SW 1271 (cell line): ENCODE measurements around the gene ADCY6.

Experiments used
- DNase-seq, 2 experiments: peaks; one replicate each; lab custom pipeline; 2025; lab: John Stamatoyannopoulos, UW

ADCY6 gene

DNA sequence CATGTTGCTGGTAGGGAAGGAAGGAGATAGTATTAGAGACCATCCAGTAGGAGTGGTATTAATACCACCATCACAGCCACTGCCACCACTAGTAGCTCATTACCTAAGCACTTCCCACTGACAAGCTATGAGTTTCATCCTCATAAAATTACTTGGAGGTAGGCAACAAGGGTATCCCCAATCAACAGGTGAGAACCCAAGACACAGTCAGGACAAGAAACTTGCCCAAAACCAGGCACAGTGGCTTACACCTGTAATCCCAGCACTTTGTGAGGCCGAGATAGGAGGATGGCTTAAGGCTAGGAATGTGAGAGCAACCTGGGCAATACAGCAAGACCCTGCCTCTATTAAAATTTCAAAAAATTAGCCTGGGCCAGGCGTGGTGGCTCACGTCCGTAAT lies 5.5 kb downstream of the ADCY6 start:
- DNase-seq = no peak

- DNase-seq = no peak
These were observed 6.2 kb downstream of the ADCY6 start for GRCh38 chr12:48782457-48783395.

DNA sequence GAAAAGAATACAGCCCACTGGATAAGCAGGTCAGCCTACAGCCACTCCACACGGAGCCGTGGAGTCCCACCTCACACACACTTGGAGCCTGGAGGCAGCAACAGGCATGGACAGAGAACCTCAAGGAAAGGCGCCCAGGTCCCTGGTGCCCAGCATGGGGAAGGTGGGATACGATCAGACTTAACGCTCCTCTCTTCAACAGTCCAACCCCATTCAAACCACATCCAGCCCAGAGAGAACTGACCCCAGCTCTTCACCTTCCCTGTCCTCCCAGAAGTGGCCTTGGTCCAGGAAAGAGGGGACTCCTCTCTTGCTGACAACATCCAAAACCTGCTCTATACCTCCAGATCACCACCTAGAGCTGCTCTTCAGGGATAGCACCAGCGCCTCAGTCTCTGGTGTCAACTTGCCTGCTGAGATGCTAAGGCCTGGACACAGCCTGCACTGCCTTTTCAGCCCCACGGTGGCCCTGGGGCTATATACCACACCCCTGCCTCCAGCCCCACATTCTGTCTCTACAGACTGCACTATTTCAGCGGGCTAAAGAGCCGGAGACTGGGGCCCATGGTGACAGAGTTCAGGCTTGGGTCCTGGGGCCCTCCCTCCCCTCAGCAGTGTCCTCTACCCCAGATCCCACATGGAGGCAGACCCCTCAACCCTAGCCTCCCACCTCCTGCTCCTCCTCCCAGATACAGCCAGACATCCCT lies 7.0 kb downstream of the ADCY6 start:
- DNase-seq = no peak

DNA sequence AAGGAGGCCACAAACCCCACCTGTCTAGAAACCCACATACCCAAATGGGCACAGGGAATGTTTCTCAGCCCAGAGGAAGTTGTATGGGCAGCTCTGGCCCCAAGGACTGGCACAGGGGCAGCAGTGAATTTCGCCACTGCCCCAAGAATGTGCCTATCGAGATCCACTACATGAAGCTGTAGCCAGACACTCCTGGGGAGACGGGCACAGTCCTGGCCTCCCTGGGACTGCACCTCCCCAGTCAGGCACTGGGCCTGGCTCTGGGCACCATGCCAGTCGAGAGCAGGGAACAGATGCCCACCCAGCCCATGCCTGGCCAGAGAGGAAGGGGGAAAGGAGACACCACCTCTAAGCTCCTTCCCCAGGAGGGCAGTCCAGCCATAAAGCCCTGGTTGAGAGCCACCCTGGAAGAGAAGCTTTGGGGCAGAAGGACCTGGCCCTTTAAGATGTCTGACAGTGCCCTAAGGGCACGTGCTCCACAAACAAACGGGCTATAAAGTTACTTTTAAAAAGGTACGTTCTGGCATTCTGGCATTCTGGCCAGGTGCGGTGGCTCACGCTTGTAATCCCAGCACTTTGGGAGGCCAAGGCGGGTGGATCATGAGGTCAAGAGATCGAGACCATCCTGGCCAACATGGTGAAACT lies 8.4 kb downstream of the ADCY6 start:
- no peak for DNase-seq

GRCh38 chr12:48779869-48780268 lies 9.0 kb downstream of the ADCY6 start:
- no peak for DNase-seq

GRCh38 chr12:48777501-48778400 lies 11.1 kb downstream of the ADCY6 start:
- DNase-seq = no peak

DNA sequence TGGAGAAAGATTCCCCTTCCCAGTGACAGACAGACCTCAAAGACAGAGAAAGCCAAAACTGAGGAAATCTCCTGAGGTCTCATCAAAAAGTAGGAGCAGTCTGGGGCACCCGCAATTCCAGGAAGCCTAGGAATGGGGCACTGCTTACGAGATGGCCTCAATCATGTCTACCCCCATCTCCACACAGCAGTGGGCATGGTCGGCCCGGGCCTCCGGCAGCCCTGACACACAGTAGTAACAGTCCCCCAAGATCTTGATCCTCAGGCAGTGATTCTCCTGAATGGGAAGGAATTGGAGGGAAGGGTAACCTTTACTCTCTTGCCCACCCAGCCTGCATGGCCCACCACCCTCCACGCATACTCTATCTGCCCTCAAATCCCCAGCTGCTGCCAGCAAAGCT lies 11.9 kb downstream of the ADCY6 start:
- DNase-seq = no peak

DNA sequence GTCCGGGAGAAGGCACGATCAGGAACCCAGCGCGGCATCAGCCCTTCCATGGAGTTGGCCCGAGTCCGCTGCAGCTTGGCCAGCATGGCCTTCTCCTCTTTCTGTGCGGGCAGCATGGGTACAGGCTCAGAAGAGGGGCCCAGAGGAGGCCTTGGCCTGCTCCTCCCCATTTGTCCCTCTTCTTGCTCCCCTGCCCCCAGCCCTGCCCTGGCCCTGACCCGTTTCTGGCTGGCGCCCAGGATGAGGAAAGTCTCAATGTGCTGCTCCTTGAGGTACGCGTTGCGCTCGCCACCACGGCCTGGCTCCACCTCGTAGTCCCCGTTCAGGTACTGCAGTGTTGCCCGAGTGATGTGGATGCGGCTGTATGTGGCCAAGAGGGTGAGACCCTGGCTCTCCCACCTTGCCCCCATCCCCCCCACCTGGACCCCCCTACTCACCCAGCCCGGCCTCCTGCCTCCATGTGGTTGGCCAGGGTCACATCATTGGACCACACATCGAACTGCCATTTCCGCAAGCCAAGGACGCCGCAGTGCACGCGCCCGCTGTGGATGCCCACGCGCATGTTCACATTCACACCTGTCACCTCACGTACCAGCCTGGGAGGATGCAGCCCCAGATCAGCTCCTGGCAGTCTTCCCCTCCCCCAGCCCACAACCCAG lies 12.8 kb downstream of the ADCY6 start:
- DNase-seq = no peak

DNA sequence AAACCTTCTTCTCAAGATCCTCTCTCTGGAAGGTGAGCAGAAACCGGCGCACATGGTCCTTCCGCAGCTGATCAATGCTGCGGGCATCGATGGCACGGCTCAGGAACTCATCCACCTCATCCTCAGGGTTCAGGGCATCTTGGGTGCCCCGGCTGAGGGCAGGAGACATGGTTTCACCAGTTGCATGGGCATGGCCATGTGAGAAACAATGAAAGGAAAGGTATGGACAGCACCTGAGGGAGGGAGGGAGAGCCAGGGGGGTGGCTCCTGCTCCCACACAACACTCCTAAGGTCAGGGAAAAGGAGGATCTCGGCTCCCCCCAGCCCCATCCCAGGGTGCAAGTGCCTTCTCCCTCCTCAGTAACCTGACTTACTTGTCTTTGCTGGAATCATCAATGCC lies 13.6 kb downstream of the ADCY6 start:
- no peak for DNase-seq

DNA sequence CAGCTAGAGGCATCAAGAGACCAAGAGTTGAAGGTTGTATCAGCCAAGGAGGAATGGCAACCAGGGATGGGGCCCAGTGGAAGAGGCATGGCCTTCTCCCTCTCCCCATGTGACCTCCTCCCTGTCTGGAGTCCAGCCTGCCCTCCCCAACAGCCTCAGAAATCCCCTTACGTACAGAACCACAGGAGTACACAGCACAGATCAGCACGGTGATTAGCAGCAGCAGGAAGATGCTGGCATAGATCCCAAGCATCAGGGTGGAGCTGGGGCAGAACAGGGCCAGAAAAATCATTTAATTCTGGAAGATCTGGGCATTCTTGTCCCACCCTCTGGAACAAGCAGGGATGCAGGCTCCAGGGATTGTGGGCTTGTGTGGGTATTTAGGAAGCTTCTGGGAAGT lies 14.4 kb downstream of the ADCY6 start:
- DNase-seq = no peak

DNA sequence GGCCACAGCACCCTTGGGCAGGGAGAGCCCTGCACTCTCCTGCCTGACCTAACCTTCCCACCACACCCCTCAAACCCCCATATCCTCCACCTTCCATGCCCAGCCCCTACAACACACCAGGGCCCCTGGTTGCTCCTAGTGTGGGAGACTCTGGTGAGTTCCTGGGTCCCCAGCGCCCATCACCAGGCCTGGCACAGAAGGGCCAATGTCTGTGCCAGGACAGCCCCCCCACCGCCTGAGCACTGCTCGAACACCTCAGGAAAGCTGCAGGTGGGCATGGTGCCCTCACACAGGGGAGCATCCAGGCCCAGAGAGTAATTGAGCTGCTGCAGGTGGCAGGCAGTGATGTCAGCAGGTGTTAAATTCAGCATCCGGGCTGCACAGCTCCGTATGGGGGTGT lies 15.2 kb downstream of the ADCY6 start:
- DNase-seq = no peak

- DNase-seq = no peak
These were observed 17.2 kb downstream of the ADCY6 start for GRCh38 chr12:48771588-48772112.

- DNase-seq = no peak
These were observed 18.1 kb downstream of the ADCY6 start for GRCh38 chr12:48770756-48771155.

GRCh38 chr12:48768736-48769135 lies 20.2 kb downstream of the ADCY6 start:
- DNase-seq = no peak

GRCh38 chr12:48768147-48768546 lies 20.7 kb downstream of the ADCY6 start:
- DNase-seq = no peak

DNA sequence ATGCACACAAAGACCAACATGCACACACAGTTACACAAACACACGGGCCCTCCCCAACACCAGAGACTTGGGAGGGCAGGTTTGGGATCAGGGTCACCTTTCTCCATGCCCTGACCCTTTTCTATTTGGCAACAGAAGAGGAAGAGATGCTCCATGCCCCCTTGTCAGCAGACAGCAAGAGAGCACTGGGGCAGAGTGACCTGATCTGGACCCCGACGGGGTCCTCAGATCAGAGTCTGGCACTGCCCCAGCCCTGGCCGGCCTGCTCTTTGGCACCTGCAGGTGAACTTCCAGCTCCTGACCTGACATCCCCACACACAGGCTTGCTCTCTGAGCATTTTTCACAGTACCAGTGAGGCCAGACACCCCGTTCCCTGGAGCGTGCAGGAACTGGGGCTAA lies 21.4 kb downstream of the ADCY6 start:
- no peak for DNase-seq

DNA sequence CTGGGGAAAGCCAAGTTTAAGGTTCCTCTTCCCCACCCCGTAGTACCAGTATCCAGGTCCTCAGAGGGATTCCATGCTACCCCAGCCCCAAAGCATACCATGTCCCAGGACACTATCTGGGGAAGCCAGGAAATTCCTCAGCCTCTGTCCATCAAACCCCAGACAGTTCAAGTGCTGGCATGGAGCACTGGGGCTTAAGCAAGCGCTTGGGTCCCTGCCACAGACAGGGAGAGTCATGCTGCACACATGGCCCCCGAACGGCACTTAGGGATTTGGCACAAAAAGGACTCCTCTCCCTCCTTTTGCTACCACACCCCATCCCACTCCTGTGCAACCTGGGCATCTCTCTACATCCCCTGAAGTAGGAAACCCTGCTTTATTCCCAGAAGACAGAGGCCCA lies 21.8 kb downstream of the ADCY6 start:
- no peak for DNase-seq

GRCh38 chr12:48765753-48766162 lies 23.1 kb downstream of the ADCY6 start:
- no peak for DNase-seq

DNA sequence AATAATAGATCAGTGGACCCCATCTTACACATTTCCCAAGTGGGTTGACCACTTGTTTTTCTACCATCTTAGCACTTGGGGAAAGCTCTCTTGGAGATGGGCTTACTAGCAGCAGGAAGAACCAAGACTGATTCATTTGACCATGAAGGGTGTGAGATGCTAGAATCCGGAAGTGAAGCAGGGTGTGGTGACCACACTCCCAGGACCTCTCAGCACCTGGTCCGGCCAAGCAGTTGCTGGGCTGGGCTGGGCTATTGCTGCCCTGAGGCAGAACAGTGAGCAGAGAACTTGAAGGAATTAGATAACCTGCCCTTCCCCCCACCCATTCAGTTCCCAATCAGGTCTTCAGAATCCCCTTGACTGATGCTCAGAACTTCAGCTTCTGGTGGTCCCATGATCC lies 24.4 kb downstream of the ADCY6 start:
- DNase-seq = no peak

DNA sequence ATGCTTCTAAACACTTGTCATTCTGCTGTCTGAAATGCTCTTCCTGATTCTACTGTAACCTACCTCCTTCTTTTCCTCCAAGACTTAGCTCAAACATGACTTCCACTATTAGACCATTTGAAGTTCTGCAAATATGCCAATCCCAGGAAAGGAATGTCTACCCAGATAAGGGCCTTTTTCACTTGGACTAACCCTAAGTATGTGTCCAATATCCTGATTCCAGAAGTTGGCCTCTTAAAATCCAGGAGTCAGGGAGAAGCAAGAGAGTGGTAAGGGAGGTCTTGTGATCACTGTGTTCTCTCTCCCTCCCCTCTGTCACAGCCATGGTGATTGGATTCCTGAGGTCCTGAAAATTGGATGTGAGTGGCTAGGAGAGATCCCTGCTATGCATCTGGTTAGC lies 30.2 kb downstream of the ADCY6 start:
- DNase-seq = no peak

- no peak for DNase-seq
These were observed 30.7 kb downstream of the ADCY6 start for GRCh38 chr12:48758186-48758585.
